GM18951 (cell line): ENCODE measurements around the gene FAM89B.

Experiments
- POLR2A ChIP-seq: IDR thresholded peaks from 4 replicates; pipeline ENCODE4 v1.6.1; 2011; ENCODE audit warnings: mild to moderate bottlenecking; ENCODE audit not compliant: insufficient read length, insufficient read depth; ENCODE audit errors: extremely low read depth
- in situ Hi-C: fragments of 300-500 bp; cut with MboI; formaldehyde crosslinking; loops from one replicate; pipeline ENCODE4 v1.12.0; 2022; ENCODE audit warnings: low sequenced_read_pairs, mixed read lengths, inconsistent platforms; ENCODE audit not compliant: unreplicated experiment

FAM89B gene

GRCh38 chr11:65576867-65577755 lies 4.8 kb downstream of the FAM89B start:
- in situ Hi-C loops: no loop called here

GRCh38 chr11:65577756-65578109 lies 5.4 kb downstream of the FAM89B start:
- TF ChIP-seq POLR2A: no peak
- in situ Hi-C loops: no loop called here

More at GRCh38 chr11:65576867-65577755, 4.8 kb downstream of the FAM89B start:
- TF ChIP-seq POLR2A: no peak

- in situ Hi-C loops: no loop called here
- no peak for TF ChIP-seq POLR2A
Observed at GRCh38 chr11:65578134-65578533, 5.8 kb downstream of the FAM89B start.

- TF ChIP-seq POLR2A: no peak
- in situ Hi-C loops: no loop called here
Observed at GRCh38 chr11:65578667-65579066, 6.3 kb downstream of the FAM89B start.

- in situ Hi-C loops: no loop called here
- no peak for TF ChIP-seq POLR2A
Observed at GRCh38 chr11:65579291-65579690, 7.0 kb downstream of the FAM89B start.

- TF ChIP-seq POLR2A: no peak
- in situ Hi-C loops: no loop called here
Observed at GRCh38 chr11:65580031-65580692, 7.8 kb downstream of the FAM89B start.

- in situ Hi-C loops: no loop called here
Observed at GRCh38 chr11:65580756-65581155, 8.4 kb downstream of the FAM89B start.

GRCh38 chr11:65581928-65582327 lies 9.6 kb downstream of the FAM89B start:
- TF ChIP-seq POLR2A: no peak
- in situ Hi-C loops: no loop called here

More at GRCh38 chr11:65580756-65581155, 8.4 kb downstream of the FAM89B start:
- TF ChIP-seq POLR2A: no peak

GRCh38 chr11:65583589-65583988 lies 11.3 kb downstream of the FAM89B start:
- TF ChIP-seq POLR2A: no peak
- in situ Hi-C loops: no loop called here

GRCh38 chr11:65584106-65584505 lies 11.8 kb downstream of the FAM89B start:
- TF ChIP-seq POLR2A: no peak
- in situ Hi-C loops: no loop called here

GRCh38 chr11:65584723-65585171 lies 12.4 kb downstream of the FAM89B start:
- in situ Hi-C loops: no loop called here
- no peak for TF ChIP-seq POLR2A

GRCh38 chr11:65585396-65586246 lies 13.3 kb downstream of the FAM89B start:
- in situ Hi-C loops: no loop called here
- TF ChIP-seq POLR2A: no peak

- in situ Hi-C loops: no loop called here
- TF ChIP-seq POLR2A: no peak
Observed at GRCh38 chr11:65586247-65586630, 13.9 kb downstream of the FAM89B start.
